Smooth muscle cell (in vitro differentiated cells): ENCODE data around the gene SLC44A1. TPM values are rescaled to one million over a fixed set of nuclear protein-coding genes. Genes with fewer than 3 reads are reported as not detected.

Experiments
- DNase-seq: peaks from one replicate; lab custom pipeline; 2025; ENCODE audit not compliant: unreplicated experiment; lab: John Stamatoyannopoulos, UW
- H2AFZ ChIP-seq: fragments of 200-600 bp; sonication (generic); 2 replicates; pipeline ENCODE4 v1.6.0; 2016; ENCODE audit warnings: antibody characterized with exemption, low read depth, mild to moderate bottlenecking
- H3F3A ChIP-seq: fragments of 200-600 bp; sonication (generic); 2 replicates; pipeline ENCODE4 v1.6.0; 2017; ENCODE audit warnings: antibody characterized with exemption, low read depth
- H3K27ac ChIP-seq: fragments of 200-600 bp; sonication (generic); 2 replicates; pipeline ENCODE4 v1.5.1; 2016; ENCODE audit warnings: low read depth, mild to moderate bottlenecking
- H3K27me3 ChIP-seq: fragments of 200-600 bp; sonication (generic); 2 replicates; pipeline ENCODE4 v1.6.1; 2016; ENCODE audit warnings: low read depth, mild to moderate bottlenecking
- H3K36me3 ChIP-seq: fragments of 200-600 bp; sonication (generic); 2 replicates; pipeline ENCODE4 v1.5.1; 2016; ENCODE audit warnings: low read depth
- H3K4me1 ChIP-seq: fragments of 200-600 bp; sonication (generic); 2 replicates; pipeline ENCODE4 v1.5.1; 2016; ENCODE audit warnings: low read depth
- H3K4me2 ChIP-seq: fragments of 200-600 bp; sonication (generic); 2 replicates; pipeline ENCODE4 v1.6.0; 2016; ENCODE audit warnings: mild to moderate bottlenecking
- H3K4me3 ChIP-seq: fragments of 200-600 bp; sonication (generic); 2 replicates; pipeline ENCODE4 v1.5.1; 2016; ENCODE audit warnings: mild to moderate bottlenecking
- H3K79me2 ChIP-seq: fragments of 200-600 bp; sonication (generic); 2 replicates; pipeline ENCODE4 v1.6.0; 2016; ENCODE audit warnings: low read depth, mild to moderate bottlenecking
- H3K9ac ChIP-seq: fragments of 200-600 bp; sonication (generic); 2 replicates; pipeline ENCODE4 v1.6.0; 2016; ENCODE audit warnings: low read depth
- H3K9me3 ChIP-seq: fragments of 200-600 bp; sonication (generic); replicated peaks from 2 replicates; pipeline ENCODE4 v1.5.1; 2016; ENCODE audit warnings: low read depth
- H4K20me1 ChIP-seq: fragments of 200-600 bp; sonication (generic); 2 replicates; pipeline ENCODE4 v1.6.0; 2016; ENCODE audit warnings: low read depth
- CTCF ChIP-seq: fragments of 200-600 bp; sonication (generic); IDR thresholded peaks from 2 replicates; pipeline ENCODE4 v1.5.1; 2017; ENCODE audit warnings: borderline replicate concordance, mild to moderate bottlenecking, antibody characterized with exemption; ENCODE audit not compliant: insufficient read depth, poor library complexity, severe bottlenecking
- WGBS: methylation state at CpG from one replicate; pipeline ENCODE4 v1.1.7; 2016; ENCODE audit warnings: low lambda C conversion rate; 5-methylcytosine and 5-hydroxymethylcytosine counted together
- polyA plus RNA-seq: library from polyadenylated mRNA; unstranded; fragments of >200 nt; fragmentation: Nextera tagmentation; extraction: Ambion mirVana; gene quantifications from 2 replicates; pipeline ENCODE4 v1.2.1, GENCODE V29; 2016
- total RNA-seq: library from RNA; depleted of rRNA; stranded (reverse); fragments of >200 nt; gene quantifications from 2 replicates; pipeline ENCODE4 v1.2.3, GENCODE V29; 2014

Gene SLC44A1
- total and polyA plus RNA-seq, 2 experiments from 2014 or later, result 14.0 to 22.2 TPM

GRCh38 chr9:105342147-105342505, 97.7 kb downstream of the SLC44A1 start:
- Histone ChIP-seq H3K4me3 (peak overlapping the region; percentile 17), H3K4me1 (no peaks in the 10 kb centered on the region), H3K27me3 (no peaks in the 10 kb centered on the region), H3K79me2 (no peaks in the 10 kb centered on the region), H3K36me3 (peaks cover 5% of the 10 kb centered on the region), H3K9ac (no peak overlapping the region), H3K4me2 (peak overlapping the region; percentile 25), H4K20me1 (no peaks in the 10 kb centered on the region), H2AFZ (no peak overlapping the region), H3K9me3 (no peaks in the 10 kb centered on the region), H3K27ac (no peak overlapping the region), H3F3A (no peaks in the 10 kb centered on the region)
- no peak for DNase-seq
- TF ChIP-seq CTCF, result no peak
- 90% methylated on average over 3 of the region's 3 CpGs for WGBS

- WGBS, result 98% methylated on average over 2 of the region's 2 CpGs
- no peaks in the 10 kb centered on the region for H3K4me1 ChIP-seq
- H3K36me3 ChIP-seq, result no peaks in the 10 kb centered on the region
- H3K9ac ChIP-seq, result no peak overlapping the region
- H2AFZ ChIP-seq, result no peak overlapping the region
- H3K27ac ChIP-seq, result no peak overlapping the region
- H3K27me3 ChIP-seq, result no peaks in the 10 kb centered on the region
- H3K4me2 ChIP-seq, result no peak overlapping the region
- H3K4me3 ChIP-seq, result no peak overlapping the region
- H3F3A ChIP-seq, result no peaks in the 10 kb centered on the region
- TF ChIP-seq CTCF, result no peak
- H4K20me1 ChIP-seq, result no peaks in the 10 kb centered on the region
- no peaks in the 10 kb centered on the region for H3K9me3 ChIP-seq
- no peak for DNase-seq
- no peaks in the 10 kb centered on the region for H3K79me2 ChIP-seq
These were observed 99.8 kb downstream of the SLC44A1 start for GRCh38 chr9:105344283-105344682.

- 100% methylated on average over 1 of the region's 1 CpG for WGBS
- H2AFZ ChIP-seq, result no peak overlapping the region
- no peak overlapping the region for H3K4me2 ChIP-seq
- no peaks in the 10 kb centered on the region for H3K4me1 ChIP-seq
- H3K27ac ChIP-seq, result no peak overlapping the region
- no peaks in the 10 kb centered on the region for H3K9me3 ChIP-seq
- no peaks in the 10 kb centered on the region for H3K27me3 ChIP-seq
- no peak overlapping the region for H3K9ac ChIP-seq
- H4K20me1 ChIP-seq, result no peaks in the 10 kb centered on the region
- no peaks in the 10 kb centered on the region for H3K36me3 ChIP-seq
- TF ChIP-seq CTCF, result no peak
- DNase-seq, result no peak
- no peak overlapping the region for H3K4me3 ChIP-seq
- H3F3A ChIP-seq, result no peaks in the 10 kb centered on the region
- no peaks in the 10 kb centered on the region for H3K79me2 ChIP-seq
These were observed 101.2 kb downstream of the SLC44A1 start for GRCh38 chr9:105345626-105346025.

- WGBS, result 94% methylated on average over 2 of the region's 2 CpGs
These were observed 101.8 kb downstream of the SLC44A1 start for GRCh38 chr9:105346273-105346672.

More at GRCh38 chr9:105346273-105346672, 101.8 kb downstream of the SLC44A1 start:
- Histone ChIP-seq H4K20me1 (no peaks in the 10 kb centered on the region), H3K4me2 (no peak overlapping the region), H3F3A (no peaks in the 10 kb centered on the region), H3K4me3 (no peak overlapping the region), H3K9ac (no peak overlapping the region), H3K9me3 (no peaks in the 10 kb centered on the region), H3K36me3 (no peaks in the 10 kb centered on the region), H3K27me3 (no peaks in the 10 kb centered on the region), H3K4me1 (no peaks in the 10 kb centered on the region), H2AFZ (no peak overlapping the region), H3K79me2 (no peaks in the 10 kb centered on the region), H3K27ac (no peak overlapping the region)
- no peak for TF ChIP-seq CTCF
- DNase-seq, result no peak
